ENCODE results near the gene FAHD2B.
"Not testable (repeated sequence)": the region's sequence is repeated elsewhere in the genome, so short reads cannot be mapped to it uniquely, and the experiment has no call there.

Gene FAHD2B

GRCh38 chr2:97094772-97095611, at the start of gene FAHD2B:
TSS of gene FAHD2B (minus strand) at chr2:97094882. CDS start at chr2:97091706, 3,176 bp downstream.
- peak; percentile 77 for DNase-seq (ENCODE audit: low read depth)

- DNase-seq (ENCODE audit: low read depth) = not testable (repeated sequence)
Observed at GRCh38 chr2:97144016-97144415, 49.3 kb upstream of the FAHD2B start.

GRCh38 chr2:97129090-97129489, 34.4 kb upstream of the FAHD2B start:
- not testable (repeated sequence) for DNase-seq (ENCODE audit: low read depth)

- DNase-seq (ENCODE audit: low read depth) = not testable (repeated sequence)
Observed at GRCh38 chr2:97113882-97114255, 19.2 kb upstream of the FAHD2B start.

GRCh38 chr2:97113050-97113881, 18.6 kb upstream of the FAHD2B start, which contains the start of gene ANKRD36:
TSS of gene ANKRD36 (plus strand) at chr2:97113153. CDS start at chr2:97113740, 587 bp downstream.
- DNase-seq (ENCODE audit: low read depth) = peak; percentile 79

GRCh38 chr2:97112320-97113049, 17.8 kb upstream of the FAHD2B start:
- DNase-seq (ENCODE audit: low read depth) = peak; percentile 44

- not testable (repeated sequence) for DNase-seq (ENCODE audit: low read depth)
Observed at GRCh38 chr2:97111246-97111645, 16.6 kb upstream of the FAHD2B start.

GRCh38 chr2:97106878-97107277, 12.2 kb upstream of the FAHD2B start:
- not testable (repeated sequence) for DNase-seq (ENCODE audit: low read depth)

GRCh38 chr2:97098786-97099372, 4.2 kb upstream of the FAHD2B start:
- DNase-seq (ENCODE audit: low read depth) = not testable (repeated sequence)

- no peak for DNase-seq (ENCODE audit: low read depth)
Observed at GRCh38 chr2:97095661-97096060, 979 bp upstream of the FAHD2B start.

GRCh38 chr2:97093983-97094771, 505 bp downstream of the FAHD2B start:
- DNase-seq (ENCODE audit: low read depth) = not testable (repeated sequence)

- not testable (repeated sequence) for DNase-seq (ENCODE audit: low read depth)
Observed at GRCh38 chr2:97092946-97093345, 1.7 kb downstream of the FAHD2B start.

- not testable (repeated sequence) for DNase-seq (ENCODE audit: low read depth)
Observed at GRCh38 chr2:97088706-97089105, 6.0 kb downstream of the FAHD2B start.

GRCh38 chr2:97085093-97085492, 9.6 kb downstream of the FAHD2B start:
- DNase-seq (ENCODE audit: low read depth) = not testable (repeated sequence)

- not testable (repeated sequence) for DNase-seq (ENCODE audit: low read depth)
Observed at GRCh38 chr2:97083516-97083915, 11.2 kb downstream of the FAHD2B start.

GRCh38 chr2:97082206-97082605, 12.5 kb downstream of the FAHD2B start:
- DNase-seq (ENCODE audit: low read depth) = not testable (repeated sequence)

- not testable (repeated sequence) for DNase-seq (ENCODE audit: low read depth)
Observed at GRCh38 chr2:97080855-97081254, 13.8 kb downstream of the FAHD2B start.

GRCh38 chr2:97077213-97077612, 17.5 kb downstream of the FAHD2B start:
- not testable (repeated sequence) for DNase-seq (ENCODE audit: low read depth)

- not testable (repeated sequence) for DNase-seq (ENCODE audit: low read depth)
Observed at GRCh38 chr2:97070915-97071314, 23.8 kb downstream of the FAHD2B start.

- not testable (repeated sequence) for DNase-seq (ENCODE audit: low read depth)
Observed at GRCh38 chr2:97068722-97069121, 26.0 kb downstream of the FAHD2B start.

- DNase-seq (ENCODE audit: low read depth) = no peak
Observed at GRCh38 chr2:97068074-97068473, 26.6 kb downstream of the FAHD2B start.

Measured in activated T-cell treated with anti-CD3 and anti-CD28 coated beads for 24 hours (primary cell).